Psoas muscle (tissue), 8 donors: ENCODE results near the gene MAP3K7CL. TPM values are rescaled to one million over a fixed set of nuclear protein-coding genes. Genes with fewer than 3 reads are reported as not detected.
A peak's percentile ranks its signal among the peaks of the same experiment; 100 is the strongest.

Experiments
- ATAC-seq, 4 donors: fragments of 200-7000 bp; cut with Tn5 transposase; one replicate each; pipeline ENCODE4 v1.9.1; 2020; ENCODE audit warnings: moderate library complexity in 3 of 4, mild to moderate bottlenecking in 2 of 4
- DNase-seq, 2 donors: peaks; one replicate each; pipeline ENCODE4 v3.0.0-alpha.2; 2020
- H3K27ac ChIP-seq: fragments of 200-600 bp; one replicate; pipeline ENCODE4 v1.8.0; 2022
- H3K27me3 ChIP-seq, 3 donors: fragments of 200-600 bp in 1 of 3; one replicate each; pipeline versions ENCODE4 v1.6.1 to v1.8.0; 2013 to 2022; ENCODE audit warnings: low read length in 2 of 3, mild to moderate bottlenecking in 2 of 3, moderate library complexity in 1 of 3; ENCODE audit not compliant: insufficient read depth in 3 of 3
- H3K36me3 ChIP-seq, 2 donors: fragments of 200-600 bp in 1 of 2; one replicate each; pipeline versions ENCODE4 v1.6.1 to v1.8.0; 2013 to 2022; ENCODE audit warnings: low read depth in 1 of 2, mild to moderate bottlenecking in 1 of 2, moderate library complexity in 1 of 2; ENCODE audit not compliant: insufficient read depth in 1 of 2
- H3K4me1 ChIP-seq: fragments of 200-600 bp; one replicate; pipeline ENCODE4 v1.8.0; 2022
- H3K4me3 ChIP-seq: fragments of 200-600 bp; one replicate; pipeline ENCODE4 v1.8.0; 2022; ENCODE audit warnings: mild to moderate bottlenecking
- H3K9me3 ChIP-seq: fragments of 200-600 bp; one replicate; pipeline ENCODE4 v1.8.0; 2022
- WGBS, 3 donors: extraction: QIAGEN DNeasy Blood & Tissue Kit; methylation state at CpG; one replicate each; pipeline versions ENCODE4 v1.1.6 to v1.1.7; 2013; 5-methylcytosine and 5-hydroxymethylcytosine counted together
- intact Hi-C, 2 donors: fragments of 100-400 bp; cut with DNase I; formaldehyde crosslinking; loops; one replicate each; pipeline versions ENCODE4 v1.11.0 to v1.14.2; 2022
- polyA plus RNA-seq, 3 donors: library from polyadenylated mRNA; stranded (reverse); fragments of 200-250 nt; gene quantifications; one replicate each; pipeline ENCODE4 v1.2.3, GENCODE V29; 2013
- total RNA-seq, 4 donors: library from RNA; stranded (reverse); fragmentation: NEBNext Ultra II Directional in 2 of 4; extraction: Animal tissue kit (Norgen Biotek cat#: 25700) in 2 of 4; gene quantifications; one replicate each; pipeline versions ENCODE4 v1.2.1 to v1.2.4, GENCODE V29; 2021 to 2023
- TF ChIP-seq, protein P1 (sequence below): fragments of 200-600 bp; IDR thresholded peaks from one replicate; pipeline ENCODE4 v1.8.0; 2022; ENCODE audit warnings: antibody characterized with exemption
- donor health status: healthy with polysubstance abuse.
- donor health status: DM: no; HTN: no; CAD: no; lungs with moderate emphysema.
- donor health status: Bipolar disorder and iron deficiency.
- donor health status: healthy.
- donor health status: DM: yes; HTN: yes; CAD: no.
- donor health status: DM: no; HTN: no; CAD: no.
- donor health status: DM: no; HTN: no; CAD: no.
- donor health status: DM: yes; HTN: yes; CAD: no.

Gene MAP3K7CL
- total and polyA plus RNA-seq, 7 donors: 3.3 to 107 (median 15.5) TPM

DNA sequence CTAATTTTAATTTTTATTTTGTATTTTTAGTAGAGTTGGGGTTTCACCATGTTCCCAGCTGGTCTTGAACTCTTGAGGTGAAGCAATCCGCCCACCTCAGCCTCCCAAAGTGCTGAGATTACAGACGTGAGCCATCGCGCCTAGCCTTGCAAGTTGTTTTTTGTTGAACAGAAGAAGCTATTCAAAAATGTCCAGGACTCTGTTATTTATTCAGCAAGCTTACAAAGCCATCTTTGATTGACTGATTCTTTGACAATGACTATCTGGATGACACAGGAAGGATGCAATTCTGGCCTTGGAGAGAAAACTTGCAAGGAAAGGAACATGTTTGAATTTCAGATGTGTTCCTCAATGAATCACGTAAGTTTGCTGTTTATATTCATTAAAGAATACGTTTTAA lies 63.5 kb downstream of the MAP3K7CL start:
- TF ChIP-seq, protein P1, sequence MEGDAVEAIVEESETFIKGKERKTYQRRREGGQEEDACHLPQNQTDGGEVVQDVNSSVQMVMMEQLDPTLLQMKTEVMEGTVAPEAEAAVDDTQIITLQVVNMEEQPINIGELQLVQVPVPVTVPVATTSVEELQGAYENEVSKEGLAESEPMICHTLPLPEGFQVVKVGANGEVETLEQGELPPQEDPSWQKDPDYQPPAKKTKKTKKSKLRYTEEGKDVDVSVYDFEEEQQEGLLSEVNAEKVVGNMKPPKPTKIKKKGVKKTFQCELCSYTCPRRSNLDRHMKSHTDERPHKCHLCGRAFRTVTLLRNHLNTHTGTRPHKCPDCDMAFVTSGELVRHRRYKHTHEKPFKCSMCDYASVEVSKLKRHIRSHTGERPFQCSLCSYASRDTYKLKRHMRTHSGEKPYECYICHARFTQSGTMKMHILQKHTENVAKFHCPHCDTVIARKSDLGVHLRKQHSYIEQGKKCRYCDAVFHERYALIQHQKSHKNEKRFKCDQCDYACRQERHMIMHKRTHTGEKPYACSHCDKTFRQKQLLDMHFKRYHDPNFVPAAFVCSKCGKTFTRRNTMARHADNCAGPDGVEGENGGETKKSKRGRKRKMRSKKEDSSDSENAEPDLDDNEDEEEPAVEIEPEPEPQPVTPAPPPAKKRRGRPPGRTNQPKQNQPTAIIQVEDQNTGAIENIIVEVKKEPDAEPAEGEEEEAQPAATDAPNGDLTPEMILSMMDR: no peak
- Histone ChIP-seq H3K27me3 (no peaks in the 10 kb centered on the region), H3K36me3 (no peaks in the 10 kb centered on the region), H3K4me1 (no peaks in the 10 kb centered on the region), H3K9me3 (no peaks in the 10 kb centered on the region), H3K4me3 (no peak overlapping the region), H3K27ac (no peak overlapping the region)
- DNase-seq (no peak), ATAC-seq (no peak)
- 74 to 85% (median 83%) methylated on average over 6 of the region's 6 CpGs for WGBS, 3 donors
- intact Hi-C loops: no loop called here

- H3K4me3 ChIP-seq: no peak overlapping the region
- WGBS, 3 donors: 91 to 95% (median 92%) methylated on average over 3 of the region's 3 CpGs
- TF ChIP-seq, protein P1: no peak
- no peaks in the 10 kb centered on the region for H3K36me3 ChIP-seq
- ATAC-seq: no peak
- intact Hi-C loops: no loop called here
- no peaks in the 10 kb centered on the region for H3K27me3 ChIP-seq
- H3K9me3 ChIP-seq: no peaks in the 10 kb centered on the region
- DNase-seq: no peak
- no peak overlapping the region for H3K27ac ChIP-seq
- no peaks in the 10 kb centered on the region for H3K4me1 ChIP-seq
Observed at GRCh38 chr21:29194342-29194741, 63.9 kb downstream of the MAP3K7CL start.

GRCh38 chr21:29194847-29195246 lies 64.4 kb downstream of the MAP3K7CL start:
- TF ChIP-seq, protein P1: no peak
- no peaks in the 10 kb centered on the region for H3K27me3 ChIP-seq
- WGBS, 3 donors: 59 to 72% (median 60%) methylated on average over 3 of the region's 3 CpGs
- no peak for DNase-seq
- H3K4me3 ChIP-seq: no peak overlapping the region
- no peak overlapping the region for H3K27ac ChIP-seq
- no peaks in the 10 kb centered on the region for H3K4me1 ChIP-seq
- no peak for ATAC-seq
- intact Hi-C loops: no loop called here
- H3K36me3 ChIP-seq: no peaks in the 10 kb centered on the region
- H3K9me3 ChIP-seq: no peaks in the 10 kb centered on the region

DNA sequence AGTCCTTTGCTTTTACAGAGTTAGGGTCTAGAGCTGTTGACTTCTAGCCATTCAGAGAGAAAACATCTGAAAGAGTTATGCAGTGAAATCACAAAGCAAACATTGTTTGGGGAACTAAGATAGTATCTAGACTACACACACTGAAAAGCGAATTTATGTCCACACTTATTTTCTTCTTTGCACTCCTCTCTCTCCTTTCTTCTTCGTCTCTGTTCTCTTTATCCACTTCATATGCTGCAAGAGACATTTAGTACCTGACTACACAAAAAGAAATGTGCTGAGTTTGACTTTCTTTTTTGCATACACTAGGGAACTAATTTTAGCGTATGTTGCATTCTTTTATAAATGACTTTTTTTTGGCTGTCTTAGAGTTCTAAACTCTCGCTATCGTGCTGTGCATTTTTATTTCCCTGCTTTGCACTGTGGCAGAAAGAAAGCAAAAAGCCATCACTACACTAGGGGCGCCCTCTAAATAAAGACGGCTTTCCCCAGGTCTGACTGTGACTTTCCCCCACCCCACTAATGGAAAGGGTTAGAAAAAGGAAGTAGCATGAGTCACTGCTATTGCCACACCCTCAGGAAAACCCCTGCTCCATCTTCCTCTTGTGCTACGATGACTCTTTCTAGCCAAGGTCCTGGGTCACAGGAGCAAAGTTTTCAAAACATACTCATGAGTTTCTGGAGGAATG lies 65.7 kb downstream of the MAP3K7CL start:
- peaks cover 4% of the 10 kb centered on the region for H3K9me3 ChIP-seq
- ATAC-seq: peak; percentile 59 to 81 (median 77)
- intact Hi-C loops: no loop called here
- H3K27me3 ChIP-seq: no peaks in the 10 kb centered on the region
- 32 to 41% (median 35%) methylated on average over 8 of the region's 8 CpGs for WGBS, 3 donors
- H3K27ac ChIP-seq: peak overlapping the region; percentile 17
- H3K36me3 ChIP-seq: no peaks in the 10 kb centered on the region
- no peaks in the 10 kb centered on the region for H3K4me1 ChIP-seq
- TF ChIP-seq, protein P1: no peak
- peak overlapping the region; percentile 39 for H3K4me3 ChIP-seq
- DNase-seq: no peak

DNA sequence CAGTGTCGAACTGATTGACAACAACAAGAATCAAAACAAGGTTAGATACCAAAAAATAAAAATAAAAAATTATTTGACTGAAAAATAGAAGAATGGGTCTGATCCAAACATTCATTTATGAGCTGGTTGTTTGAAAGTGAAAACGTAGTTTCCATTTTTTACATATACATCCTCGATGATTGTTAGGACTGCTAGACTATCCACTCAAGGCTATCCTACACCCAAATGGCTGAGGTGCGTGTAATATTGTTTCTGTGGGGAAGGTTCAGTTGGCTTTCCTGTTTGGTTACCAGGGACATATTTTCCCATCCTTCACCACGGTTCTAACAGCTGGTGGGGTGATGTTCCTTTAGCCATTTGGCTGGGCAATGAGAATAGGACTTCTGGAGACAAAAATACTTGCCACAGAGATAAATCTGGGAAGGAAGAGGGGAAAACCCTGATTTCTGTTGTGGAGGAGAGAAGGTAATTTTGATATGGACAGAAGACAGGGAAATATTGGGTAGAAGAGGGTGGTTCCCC lies 66.3 kb downstream of the MAP3K7CL start:
- no peaks in the 10 kb centered on the region for H3K27me3 ChIP-seq
- DNase-seq (no peak), ATAC-seq (no peak)
- H3K9me3 ChIP-seq: peaks cover 5% of the 10 kb centered on the region
- peak overlapping the region; percentile 39 for H3K4me3 ChIP-seq
- TF ChIP-seq, protein P1: no peak
- 49 to 56% (median 49%) methylated on average over 5 of the region's 5 CpGs for WGBS, 3 donors
- no peak overlapping the region for H3K27ac ChIP-seq
- H3K4me1 ChIP-seq: no peaks in the 10 kb centered on the region
- H3K36me3 ChIP-seq: no peaks in the 10 kb centered on the region
- intact Hi-C loops: no loop called here
